Measurements from ENCODE around the gene ABCA1. TPM values are rescaled to one million over a fixed set of nuclear protein-coding genes. Genes with fewer than 3 reads are reported as not detected.
"Not testable (repeated sequence)": the region's sequence is repeated elsewhere in the genome, so short reads cannot be mapped to it uniquely, and the experiment has no call there.

ABCA1 gene
- total RNA-seq, 1 donor from 2014 or later = 21.9 TPM

- DNase-seq (ENCODE audit: low read depth) = no peak
- TF ChIP-seq CTCF (IDR thresholded peaks at IDR 0.05; ENCODE audit: insufficient read depth, low read length, poor library complexity, severe bottlenecking) = no peak
- no peak overlapping the region for H3K4me3 ChIP-seq (ENCODE audit: low read depth, low read length)
- H3K36me3 ChIP-seq (ENCODE audit: control insufficient read depth, insufficient read depth, low read length) = no peaks in the 10 kb centered on the region
- no peaks in the 10 kb centered on the region for H3K27me3 ChIP-seq (ENCODE audit: control insufficient read depth, insufficient read depth, low read length)
Measured at GRCh38 chr9:104923740-104924139, 4.2 kb downstream of the ABCA1 start.

DNA sequence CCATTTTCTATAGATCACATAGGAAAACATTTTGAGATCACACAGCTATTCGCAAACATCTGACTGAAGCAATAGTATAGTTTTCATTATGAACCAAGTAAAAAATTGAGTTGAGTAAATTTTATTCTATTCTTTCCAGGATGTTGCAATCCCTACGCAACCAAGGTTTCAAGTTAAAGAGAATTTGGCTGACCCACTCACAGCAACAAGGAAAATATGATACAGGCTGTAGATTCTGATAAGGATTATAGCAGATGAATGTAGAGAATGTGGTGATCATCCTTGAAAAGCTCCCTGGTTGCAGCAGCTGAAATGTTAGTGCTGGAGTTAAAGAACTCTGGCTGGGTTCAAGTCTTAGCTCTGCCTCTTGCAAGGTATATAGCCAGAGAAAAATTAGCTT, 4.7 kb downstream of the ABCA1 start:
- Histone ChIP-seq H3K27me3 (ENCODE audit: control insufficient read depth, insufficient read depth, low read length) (no peaks in the 10 kb centered on the region), H3K36me3 (ENCODE audit: control insufficient read depth, insufficient read depth, low read length) (no peaks in the 10 kb centered on the region), H3K4me3 (ENCODE audit: low read depth, low read length) (no peak overlapping the region)
- TF ChIP-seq CTCF (IDR thresholded peaks at IDR 0.05; ENCODE audit: insufficient read depth, low read length, poor library complexity, severe bottlenecking) = no peak
- no peak for DNase-seq (ENCODE audit: low read depth)

- not testable (repeated sequence) for DNase-seq (ENCODE audit: low read depth); H3K4me3 ChIP-seq (ENCODE audit: low read depth, low read length); H3K27me3 ChIP-seq (ENCODE audit: control insufficient read depth, insufficient read depth, low read length); H3K36me3 ChIP-seq (ENCODE audit: control insufficient read depth, insufficient read depth, low read length)
Measured at GRCh38 chr9:104922748-104923147, 5.2 kb downstream of the ABCA1 start.

DNA sequence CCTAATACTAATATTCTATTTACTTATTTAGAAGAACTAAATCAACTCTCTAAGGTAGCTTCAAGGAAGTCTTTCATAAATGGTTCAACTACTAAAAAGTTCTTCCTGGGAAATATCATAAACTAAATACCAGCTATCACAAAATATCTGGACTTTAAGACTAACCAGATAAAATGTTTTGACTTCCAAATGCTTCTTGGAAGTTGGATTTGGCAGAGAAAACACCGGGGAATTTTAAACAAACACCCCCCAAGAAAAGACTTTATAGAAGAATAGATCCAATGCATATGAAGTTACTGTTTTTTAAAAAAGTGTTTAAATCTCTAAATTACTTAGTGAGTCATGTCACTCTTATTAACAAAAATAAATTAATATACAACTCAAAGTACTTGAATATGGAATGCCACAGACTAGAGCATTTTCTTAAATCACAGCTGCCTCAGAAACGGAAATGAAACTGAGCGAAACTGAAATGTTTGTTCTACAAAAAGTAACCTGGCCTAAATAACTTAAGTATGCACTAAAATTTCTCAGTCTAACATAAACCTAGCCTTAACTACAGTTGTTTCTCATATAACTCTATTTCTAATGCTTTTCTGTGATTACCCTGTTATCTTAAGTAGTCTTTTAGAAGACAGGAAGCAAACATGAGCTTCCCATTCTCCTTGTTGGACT, 6.8 kb downstream of the ABCA1 start:
- H3K36me3 ChIP-seq (ENCODE audit: control insufficient read depth, insufficient read depth, low read length) = no peaks in the 10 kb centered on the region
- DNase-seq (ENCODE audit: low read depth) = no peak
- no peaks in the 10 kb centered on the region for H3K27me3 ChIP-seq (ENCODE audit: control insufficient read depth, insufficient read depth, low read length)
- TF ChIP-seq CTCF (IDR thresholded peaks at IDR 0.05; ENCODE audit: insufficient read depth, low read length, poor library complexity, severe bottlenecking) = no peak
- no peak overlapping the region for H3K4me3 ChIP-seq (ENCODE audit: low read depth, low read length)

GRCh38 chr9:104915753-104916152, 12.2 kb downstream of the ABCA1 start:
- DNase-seq (ENCODE audit: low read depth) = no peak
- Histone ChIP-seq H3K36me3 (ENCODE audit: control insufficient read depth, insufficient read depth, low read length) (no peaks in the 10 kb centered on the region), H3K27me3 (ENCODE audit: control insufficient read depth, insufficient read depth, low read length) (no peaks in the 10 kb centered on the region), H3K4me3 (ENCODE audit: low read depth, low read length) (no peak overlapping the region)
- no peak for TF ChIP-seq CTCF (IDR thresholded peaks at IDR 0.05; ENCODE audit: insufficient read depth, low read length, poor library complexity, severe bottlenecking)

DNA sequence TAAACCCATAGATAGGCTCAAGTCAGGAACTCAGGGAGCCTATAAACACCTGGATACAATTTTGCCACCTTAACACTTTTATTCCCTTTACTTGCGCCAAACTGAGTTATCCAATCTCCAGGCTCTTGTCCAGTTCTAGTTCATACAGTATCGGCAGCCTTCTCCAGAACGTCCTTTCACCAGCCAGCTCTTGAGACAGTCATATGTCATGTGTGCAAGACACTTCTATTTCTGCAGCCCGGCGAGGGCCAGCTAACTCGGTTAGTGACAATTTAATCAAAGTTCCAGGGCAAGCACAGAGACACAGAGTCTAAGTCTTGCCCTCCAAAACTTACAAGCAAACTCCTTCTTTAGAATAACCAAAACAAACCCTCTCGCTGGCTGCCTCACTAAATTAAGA, 12.9 kb downstream of the ABCA1 start:
- no peak for DNase-seq (ENCODE audit: low read depth)
- Histone ChIP-seq H3K27me3 (ENCODE audit: control insufficient read depth, insufficient read depth, low read length) (no peaks in the 10 kb centered on the region), H3K36me3 (ENCODE audit: control insufficient read depth, insufficient read depth, low read length) (no peaks in the 10 kb centered on the region), H3K4me3 (ENCODE audit: low read depth, low read length) (no peak overlapping the region)
- TF ChIP-seq CTCF (IDR thresholded peaks at IDR 0.05; ENCODE audit: insufficient read depth, low read length, poor library complexity, severe bottlenecking) = no peak

Measured in kidney epithelial cell (primary cell).